H1 (cell line): ENCODE data around the gene CCDC138. TPM values are rescaled to one million over a fixed set of nuclear protein-coding genes. Genes with fewer than 3 reads are reported as not detected.

Experiments
- CTCF ChIA-PET: fragments of 300-600 bp; sonication (Branson Sonifier 250); formaldehyde crosslinking; loops from one replicate; lab custom pipeline; 2021; ENCODE audit not compliant: partially characterized antibody; lab: Charles Lee
- POLR2A ChIA-PET: fragments of 300-600 bp; sonication (Branson Sonifier 250); formaldehyde crosslinking; loops from one replicate; lab custom pipeline; 2021; ENCODE audit warnings: inconsistent platforms; ENCODE audit not compliant: partially characterized antibody; lab: Charles Lee
- DNase-seq, 2 experiments: peaks; one replicate each; pipeline versions ENCODE4 v3.0.0 to v3.0.0-alpha.2; 2010 to 2022; ENCODE audit warnings: low spot score in 2 of 2, low read depth in 1 of 2, mixed read lengths in 1 of 2
- FAIRE-seq: peaks from 2 replicates; lab custom pipeline; 2011; peaks lifted over from hg19 to GRCh38; lab: Jason Lieb, UNC
- H2AFZ ChIP-seq: 2 replicates; pipeline ENCODE4 v1.8.1; 2012; ENCODE audit warnings: low read length, inconsistent platforms
- H2AK5ac ChIP-seq: 2 replicates; pipeline ENCODE4 v1.6.1; 2013; ENCODE audit warnings: low read depth, low read length
- H2BK120ac ChIP-seq: replicated peaks from 2 replicates; pipeline ENCODE3; 2013; ENCODE audit warnings: low read depth, low read length, inconsistent platforms
- H2BK12ac ChIP-seq: 2 replicates; pipeline ENCODE4 v1.6.1; 2013; ENCODE audit warnings: low read depth, low read length
- H2BK15ac ChIP-seq: 2 replicates; pipeline ENCODE4 v1.6.1; 2013; ENCODE audit warnings: low read length
- H2BK20ac ChIP-seq: 2 replicates; pipeline ENCODE4 v1.6.1; 2013; ENCODE audit warnings: low read length
- H2BK5ac ChIP-seq: 2 replicates; pipeline ENCODE4 v1.6.1; 2013; ENCODE audit warnings: low read depth, low read length
- H3K14ac ChIP-seq: 2 replicates; pipeline ENCODE4 v1.6.1; 2013; ENCODE audit warnings: inconsistent platforms; ENCODE audit not compliant: insufficient read length
- H3K18ac ChIP-seq: 2 replicates; pipeline ENCODE4 v1.6.1; 2013; ENCODE audit warnings: low read length; ENCODE audit errors: extremely low read depth
- H3K23ac ChIP-seq: 2 replicates; pipeline ENCODE4 v1.6.1; 2013; ENCODE audit warnings: inconsistent platforms; ENCODE audit not compliant: insufficient read length
- H3K23me2 ChIP-seq: 2 replicates; pipeline ENCODE4 v1.6.1; 2013; ENCODE audit warnings: low read depth, low read length
- H3K27ac ChIP-seq: 2 replicates; pipeline ENCODE4 v1.6.1; 2011; ENCODE audit warnings: low read depth, low read length, inconsistent platforms
- H3K27me3 ChIP-seq, 4 experiments: replicated peaks in 1 of 4; 1 replicate in 1 of 4; 2 replicates in 3 of 4; pipeline versions ENCODE4 v1.6.1 to v1.8.1; 2011 to 2013; ENCODE audit warnings: low read length in 3 of 4, mild to moderate bottlenecking in 3 of 4, inconsistent platforms in 2 of 4, mixed read lengths in 2 of 4, moderate library complexity in 1 of 4; ENCODE audit not compliant: control insufficient read depth in 3 of 4, insufficient read depth in 3 of 4; ENCODE audit errors: extremely low read depth in 1 of 4
- H3K36me3 ChIP-seq, 4 experiments: 2 replicates each; pipeline versions ENCODE4 v1.6.1 to v1.8.1; 2011 to 2013; ENCODE audit warnings: mild to moderate bottlenecking in 4 of 4, low read length in 3 of 4, moderate library complexity in 2 of 4, control low read depth in 1 of 4, inconsistent platforms in 1 of 4; ENCODE audit not compliant: insufficient read depth in 4 of 4, control insufficient read depth in 2 of 4
- H3K4ac ChIP-seq: replicated peaks from 2 replicates; pipeline ENCODE3; 2013; ENCODE audit warnings: low read length, low read depth, mixed read lengths, inconsistent platforms; ENCODE audit not compliant: insufficient read length
- H3K4me1 ChIP-seq, 4 experiments: replicated peaks in 1 of 4; 1 replicate in 1 of 4; 2 replicates in 3 of 4; pipeline versions ENCODE4 v1.6.1 to v1.8.1; 2011 to 2013; ENCODE audit warnings: low read length in 3 of 4, inconsistent platforms in 2 of 4, mixed read lengths in 1 of 4; ENCODE audit not compliant: insufficient read depth in 4 of 4, control insufficient read depth in 3 of 4
- H3K4me2 ChIP-seq, 2 experiments: 2 replicates each; pipeline versions ENCODE4 v1.6.1 to v1.8.1; 2011 to 2013; ENCODE audit warnings: low read depth in 2 of 2, low read length in 2 of 2, control low read depth in 1 of 2, inconsistent platforms in 1 of 2, mild to moderate bottlenecking in 1 of 2; ENCODE audit not compliant: insufficient read depth in 1 of 2
- H3K4me3 ChIP-seq, 4 experiments: fragments of 200-600, 300-600 bp in 1 of 4; sonication (generic), shearing (Covaris generic), sonication (Bioruptor Twin) in 1 of 4; 2 replicates each; pipeline versions ENCODE4 v1.5.1 to v1.8.1; 2011 to 2016; ENCODE audit warnings: low read length in 4 of 4, low read depth in 3 of 4, control low read depth in 2 of 4, inconsistent platforms in 2 of 4, mild to moderate bottlenecking in 2 of 4, mixed read lengths in 1 of 4, moderate library complexity in 1 of 4; ENCODE audit not compliant: insufficient read depth in 2 of 4; ENCODE audit errors: extremely low read depth in 1 of 4
- H3K56ac ChIP-seq: replicated peaks from 2 replicates; pipeline ENCODE3; 2013; ENCODE audit warnings: low read depth, mild to moderate bottlenecking, mixed read lengths, low read length, inconsistent platforms; ENCODE audit not compliant: insufficient read length
- H3K79me1 ChIP-seq: 2 replicates; pipeline ENCODE4 v1.6.1; 2013; ENCODE audit warnings: low read depth, low read length, control low read depth
- H3K79me2 ChIP-seq, 2 experiments: 2 replicates each; pipeline versions ENCODE4 v1.6.1 to v1.8.1; 2012 to 2013; ENCODE audit warnings: low read length in 2 of 2, mild to moderate bottlenecking in 2 of 2, inconsistent platforms in 1 of 2; ENCODE audit not compliant: insufficient read depth in 2 of 2, control insufficient read depth in 1 of 2
- H3K9ac ChIP-seq, 4 experiments: replicated peaks in 1 of 4; 1 replicate in 1 of 4; 2 replicates in 3 of 4; pipeline versions ENCODE4 v1.6.1 to v1.8.1; 2011 to 2013; ENCODE audit warnings: low read depth in 3 of 4, low read length in 3 of 4, control low read depth in 2 of 4, mild to moderate bottlenecking in 2 of 4, moderate library complexity in 2 of 4, inconsistent platforms in 1 of 4; ENCODE audit errors: extremely low read depth in 1 of 4
- H3K9me3 ChIP-seq, 2 experiments: 2 replicates each; pipeline versions ENCODE4 v1.6.1 to v1.8.1; 2012 to 2013; ENCODE audit warnings: mild to moderate bottlenecking in 2 of 2, moderate library complexity in 2 of 2, control low read depth in 1 of 2, inconsistent platforms in 1 of 2, low read depth in 1 of 2, low read length in 1 of 2, mixed read lengths in 1 of 2; ENCODE audit not compliant: insufficient read depth in 2 of 2
- H4K20me1 ChIP-seq, 2 experiments: replicated peaks in 1 of 2; 2 replicates each; pipeline versions ENCODE3 to v1.8.1; 2011 to 2013; ENCODE audit warnings: inconsistent platforms in 2 of 2, low read length in 2 of 2, mild to moderate bottlenecking in 1 of 2; ENCODE audit not compliant: insufficient read depth in 2 of 2, control insufficient read depth in 1 of 2
- H4K5ac ChIP-seq: 2 replicates; pipeline ENCODE4 v1.6.1; 2013; ENCODE audit warnings: low read length, low read depth, mixed read lengths, inconsistent platforms; ENCODE audit not compliant: insufficient read length
- H4K8ac ChIP-seq: 2 replicates; pipeline ENCODE4 v1.8.0; 2013; ENCODE audit warnings: mild to moderate bottlenecking, moderate library complexity, low read length, inconsistent platforms; ENCODE audit not compliant: insufficient read depth; ENCODE audit errors: extremely low read depth
- H4K91ac ChIP-seq: replicated peaks from 2 replicates; pipeline ENCODE3; 2013; ENCODE audit warnings: low read length, mixed read lengths, inconsistent platforms; ENCODE audit not compliant: insufficient read length
- ASH2L ChIP-seq: fragments of 200-600, 300-600 bp; sonication (generic); IDR thresholded peaks from one replicate; pipeline ENCODE4 v1.7.1; 2017; ENCODE audit warnings: low read length
- EP300 ChIP-seq, 2 experiments: IDR thresholded peaks; 1 replicate in 1 of 2; 2 replicates in 1 of 2; pipeline ENCODE4 v1.6.1; 2011 to 2012; ENCODE audit warnings: low read depth in 2 of 2, low read length in 2 of 2, mild to moderate bottlenecking in 2 of 2, borderline replicate concordance in 1 of 2, inconsistent platforms in 1 of 2, moderate library complexity in 1 of 2
- HDAC2 ChIP-seq, 2 experiments: fragments of 300-600 bp in 1 of 2; sonication (generic) in 1 of 2; IDR thresholded peaks; 2 replicates each; pipeline ENCODE4 v1.6.1; 2011 to 2012; ENCODE audit warnings: low read depth in 2 of 2, low read length in 2 of 2, mild to moderate bottlenecking in 2 of 2, moderate library complexity in 2 of 2, borderline replicate concordance in 1 of 2, inconsistent platforms in 1 of 2
- POLR2A ChIP-seq, 2 experiments: IDR thresholded peaks; 1 replicate in 1 of 2; 2 replicates in 1 of 2; pipeline ENCODE4 v1.6.1; 2011; ENCODE audit warnings: low read depth in 2 of 2, low read length in 2 of 2, mild to moderate bottlenecking in 2 of 2; ENCODE audit errors: control extremely low read depth in 1 of 2
- RBBP5 ChIP-seq: IDR thresholded peaks from 2 replicates; pipeline ENCODE4 v1.7.1; 2012; ENCODE audit warnings: low read depth, mild to moderate bottlenecking, inconsistent platforms, low read length, moderate library complexity, borderline replicate concordance
- RFX5 ChIP-seq: IDR thresholded peaks from 2 replicates; pipeline ENCODE4 v1.6.1; 2011; ENCODE audit warnings: low read depth, low read length, improper control_type of control experiment, borderline replicate concordance
- RNF2 ChIP-seq: fragments of 200-900, 300-1000 bp; sonication (generic); IDR thresholded peaks from 2 replicates; pipeline ENCODE4 v1.7.1; 2016; ENCODE audit warnings: borderline replicate concordance, low read depth, mild to moderate bottlenecking, antibody characterized with exemption, low read length; ENCODE audit not compliant: poor library complexity, severe bottlenecking; ENCODE audit errors: missing control alignments
- SIX5 ChIP-seq: IDR thresholded peaks from 2 replicates; pipeline ENCODE4 v1.6.1; 2011; ENCODE audit warnings: mild to moderate bottlenecking, low read depth, low read length
- WGBS, 2 experiments: shearing (Covaris generic) in 1 of 2; methylation state at CpG; one replicate each; pipeline versions ENCODE4 v1.1.6 to v1.1.7; 2013 to 2015; ENCODE audit warnings: low lambda C conversion rate in 2 of 2, mixed read lengths in 2 of 2, inconsistent platforms in 1 of 2, low coverage in 1 of 2, missing lambda C conversion rate in 1 of 2; ENCODE audit not compliant: insufficient replicate concordance in 2 of 2, insufficient coverage in 1 of 2, insufficient read length in 1 of 2; ENCODE audit errors: extremely low coverage in 1 of 2, missing lambda C conversion rate in 1 of 2; 5-methylcytosine and 5-hydroxymethylcytosine counted together
- polyA plus RNA-seq, 7 experiments: library from polyadenylated mRNA; depleted of rRNA in 3 of 7; stranded (reverse) in 5 of 7; unstranded in 2 of 7; fragments of >200 nt in 5 of 7; fragments of 200-250 nt in 2 of 7; gene quantifications; 1 replicate in 5 of 7; 2 replicates in 1 of 7; 4 replicates in 1 of 7; pipeline versions ENCODE4 v1.2.1 to v1.2.3, GENCODE V29; 2011 to 2013; ENCODE audit warnings: missing spikeins in 2 of 7, mixed read lengths in 2 of 7
- total RNA-seq: library from RNA; stranded (reverse); fragmentation: NEBNext Ultra II Directional; extraction: Animal tissue kit (Norgen Biotek cat#: 25700); gene quantifications from 2 replicates; pipeline ENCODE4 v1.2.1, GENCODE V29; 2021

CCDC138 gene
- total and polyA plus RNA-seq, 2 of the 8 experiments (the other 6 are each of a cell fraction or from before 2014, with no cell fraction given): 8.3 to 29.8 TPM

GRCh38 chr2:108820482-108820881 is 33.9 kb downstream of the CCDC138 start:
- Histone ChIP-seq H4K20me1 (no peaks in the 10 kb centered on the region), H3K36me3 (peaks cover 0 to 38% (median 30%) of the 10 kb centered on the region in 4 experiments; a peak in 7 of 8 replicates), H3K56ac (no peak overlapping the region), H3K4me1 (no peaks in the 10 kb centered on the region), H3K27me3 (no peaks in the 10 kb centered on the region), H3K14ac (no peak overlapping the region), H3K27ac (no peak overlapping the region), H2AK5ac (no peak overlapping the region), H4K91ac (no peak overlapping the region), H2BK15ac (no peak overlapping the region), H2BK12ac (no peak overlapping the region), H3K4ac (no peak overlapping the region), H3K79me2 (no peaks in the 10 kb centered on the region), H2BK5ac (no peak overlapping the region), H3K23ac (no peak overlapping the region), H4K5ac (no peak overlapping the region), H2BK120ac (no peak overlapping the region), H3K4me3 (no peak overlapping the region), H3K79me1 (no peaks in the 10 kb centered on the region), H4K8ac (no peak overlapping the region), H2AFZ (no peak overlapping the region), H3K18ac (no peak overlapping the region), H3K9me3 (no peaks in the 10 kb centered on the region), H3K4me2 (no peak overlapping the region), H3K9ac (no peak overlapping the region), H2BK20ac (no peak overlapping the region), H3K23me2 (no peaks in the 10 kb centered on the region)
- TF ChIP-seq RBBP5 (no peak), POLR2A (IDR thresholded peaks at IDR 0.05; ENCODE audit: control extremely low read depth in 1 of 2, low read depth in 2 of 2, low read length in 2 of 2) (no peak), HDAC2 (IDR thresholded peaks at IDR 0.05; ENCODE audit: borderline replicate concordance in 1 of 2, low read depth in 2 of 2, low read length in 2 of 2) (no peak), RFX5 (no peak), SIX5 (no peak), EP300 (IDR thresholded peaks at IDR 0.05; ENCODE audit: borderline replicate concordance in 1 of 2, low read depth in 2 of 2, low read length in 2 of 2) (no peak), ASH2L (no peak), RNF2 (no peak)
- FAIRE-seq (no peak), DNase-seq (no peak)
- ChIA-PET CTCF (no interaction called here), POLR2A (no interaction called here)
- 94% methylated on average over 2 of the region's 2 CpGs; no CpG with 5 or more reads in 1 of the 2 experiments for WGBS, 2 experiments
